GM18505 (cell line): ENCODE data around the gene STRIP2.

Source experiments
- ATAC-seq: cut with Tn5 transposase; IDR thresholded peaks from one replicate; pipeline ENCODE4 v1.9.1; 2021; ENCODE audit not compliant: unreplicated experiment
- POLR2A ChIP-seq: IDR thresholded peaks from 4 replicates; pipeline ENCODE4 v1.6.1; 2011; ENCODE audit warnings: borderline replicate concordance; ENCODE audit not compliant: insufficient read depth, insufficient read length; ENCODE audit errors: extremely low read depth

Gene STRIP2

GRCh38 chr7:129433847-129434674, at the start of gene STRIP2:
Gene STRIP2, plus strand, starts transcription at chr7:129434432. Its CDS starts 41 bp downstream, at chr7:129434473.
- TF ChIP-seq POLR2A = peak; percentile 52
- peak; percentile 94 for ATAC-seq

- no peak for TF ChIP-seq POLR2A
- ATAC-seq = no peak
Measured at GRCh38 chr7:129385116-129385515, 49.1 kb upstream of the STRIP2 start.

- no peak for ATAC-seq
- no peak for TF ChIP-seq POLR2A
Measured at GRCh38 chr7:129385598-129385997, 48.6 kb upstream of the STRIP2 start.

- no peak for ATAC-seq
- TF ChIP-seq POLR2A = no peak
Measured at GRCh38 chr7:129386506-129386905, 47.7 kb upstream of the STRIP2 start.

- ATAC-seq = no peak
- TF ChIP-seq POLR2A = no peak
Measured at GRCh38 chr7:129387537-129387936, 46.7 kb upstream of the STRIP2 start.

- no peak for ATAC-seq
Measured at GRCh38 chr7:129388333-129389098, 45.7 kb upstream of the STRIP2 start.

GRCh38 chr7:129389829-129390228, 44.4 kb upstream of the STRIP2 start:
- no peak for TF ChIP-seq POLR2A
- ATAC-seq = no peak

More at GRCh38 chr7:129388333-129389098, 45.7 kb upstream of the STRIP2 start:
- TF ChIP-seq POLR2A = no peak

- TF ChIP-seq POLR2A = no peak
- ATAC-seq = no peak
Measured at GRCh38 chr7:129390314-129390713, 43.9 kb upstream of the STRIP2 start.

GRCh38 chr7:129391546-129392171, 42.6 kb upstream of the STRIP2 start:
- ATAC-seq = no peak
- TF ChIP-seq POLR2A = no peak

GRCh38 chr7:129393255-129393654, 41.0 kb upstream of the STRIP2 start:
- ATAC-seq = no peak
- no peak for TF ChIP-seq POLR2A

GRCh38 chr7:129394101-129394500, 40.1 kb upstream of the STRIP2 start:
- ATAC-seq = no peak
- TF ChIP-seq POLR2A = no peak

- no peak for ATAC-seq
- no peak for TF ChIP-seq POLR2A
Measured at GRCh38 chr7:129394982-129395914, 39.0 kb upstream of the STRIP2 start.
